Tibial nerve (tissue), 4 donors: ENCODE data around the gene KRT6C.

Experiments
- EP300 ChIP-seq, 2 donors: sonication (generic); formaldehyde crosslinking; IDR thresholded peaks; one replicate each; pipeline ENCODE4 v1.6.1; 2017; ENCODE audit warnings: antibody characterized with exemption in 2 of 2, mild to moderate bottlenecking in 1 of 2
- TF ChIP-seq, protein P1 (sequence below), 5 experiments: fragments of 200-600 bp in 3 of 5; fragments of 450-650 bp in 2 of 5; sonication (generic) in 3 of 5; IDR thresholded peaks; one replicate each; pipeline ENCODE4 v1.5.1; 2016 to 2019; ENCODE audit warnings: antibody characterized with exemption in 5 of 5, mild to moderate bottlenecking in 3 of 5, moderate library complexity in 2 of 5

DNA sequence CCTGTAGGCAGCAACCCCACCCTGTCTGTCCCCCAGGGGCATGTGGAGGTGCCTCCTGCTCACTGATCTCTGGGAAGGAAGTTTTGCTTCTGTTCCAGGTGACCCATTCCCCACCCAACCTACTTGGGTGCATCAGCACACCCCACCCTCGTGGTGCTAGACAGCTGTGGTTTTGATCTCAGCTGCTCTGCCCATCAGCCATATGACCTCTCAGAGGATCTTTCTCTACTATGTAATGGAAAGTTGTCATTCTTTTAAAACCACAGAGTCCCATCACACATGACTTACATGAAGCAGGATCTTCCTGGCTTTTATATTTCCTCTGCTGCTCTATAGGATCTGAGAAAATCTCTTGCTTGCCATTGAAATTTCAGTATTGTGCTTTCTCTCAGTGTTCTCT lies 53.9 kb downstream of the KRT6C start:
- no peak for TF ChIP-seq EP300 (IDR thresholded peaks at IDR 0.05)
- TF ChIP-seq, protein P1, sequence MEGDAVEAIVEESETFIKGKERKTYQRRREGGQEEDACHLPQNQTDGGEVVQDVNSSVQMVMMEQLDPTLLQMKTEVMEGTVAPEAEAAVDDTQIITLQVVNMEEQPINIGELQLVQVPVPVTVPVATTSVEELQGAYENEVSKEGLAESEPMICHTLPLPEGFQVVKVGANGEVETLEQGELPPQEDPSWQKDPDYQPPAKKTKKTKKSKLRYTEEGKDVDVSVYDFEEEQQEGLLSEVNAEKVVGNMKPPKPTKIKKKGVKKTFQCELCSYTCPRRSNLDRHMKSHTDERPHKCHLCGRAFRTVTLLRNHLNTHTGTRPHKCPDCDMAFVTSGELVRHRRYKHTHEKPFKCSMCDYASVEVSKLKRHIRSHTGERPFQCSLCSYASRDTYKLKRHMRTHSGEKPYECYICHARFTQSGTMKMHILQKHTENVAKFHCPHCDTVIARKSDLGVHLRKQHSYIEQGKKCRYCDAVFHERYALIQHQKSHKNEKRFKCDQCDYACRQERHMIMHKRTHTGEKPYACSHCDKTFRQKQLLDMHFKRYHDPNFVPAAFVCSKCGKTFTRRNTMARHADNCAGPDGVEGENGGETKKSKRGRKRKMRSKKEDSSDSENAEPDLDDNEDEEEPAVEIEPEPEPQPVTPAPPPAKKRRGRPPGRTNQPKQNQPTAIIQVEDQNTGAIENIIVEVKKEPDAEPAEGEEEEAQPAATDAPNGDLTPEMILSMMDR (IDR thresholded peaks at IDR 0.05): no peak
